ENCODE measurements around the gene GNB1L. TPM values are rescaled to one million over a fixed set of nuclear protein-coding genes. Genes with fewer than 3 reads are reported as not detected.

GNB1L gene
- polyA plus RNA-seq, 3 donors from 2014 or later: 19.1 to 30.6 (median 20.3) TPM

GRCh38 chr22:19766511-19767426 lies 87.9 kb downstream of the GNB1L start:
- peak overlapping the region; percentile 66 to 75 (median 70) for H3K4me3 Mint-ChIP-seq
- no peaks in the 10 kb centered on the region for H3K36me3 Mint-ChIP-seq
- H3K27ac Mint-ChIP-seq: no peak overlapping the region
- H3K27me3 Mint-ChIP-seq (ENCODE audit: low read depth in 3 of 3): peaks cover 4 to 24% (median 15%) of the 10 kb centered on the region in 3 donors
- no peaks in the 10 kb centered on the region for H3K9me3 Mint-ChIP-seq
- peak; percentile 49 to 53 (median 52) for DNase-seq
- H3K4me1 Mint-ChIP-seq: peaks cover 5 to 15% of the 10 kb centered on the region in 2 donors

DNA sequence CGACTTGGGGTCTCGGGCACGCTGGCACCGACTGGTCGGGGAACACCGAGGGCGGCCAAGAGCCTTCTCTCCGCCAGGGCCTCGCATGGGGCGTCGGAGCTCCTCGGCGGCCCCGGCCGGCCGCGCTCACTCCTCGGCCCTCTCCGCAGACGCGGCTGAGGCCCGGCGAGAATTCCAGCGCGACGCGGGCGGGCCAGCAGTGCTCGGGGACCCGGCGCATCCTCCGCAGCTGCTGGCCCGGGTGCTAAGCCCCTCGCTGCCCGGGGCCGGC lies 88.5 kb downstream of the GNB1L start:
- peaks cover 5 to 18% of the 10 kb centered on the region in 2 donors for H3K4me1 Mint-ChIP-seq
- no peak overlapping the region for H3K4me3 Mint-ChIP-seq
- no peaks in the 10 kb centered on the region for H3K9me3 Mint-ChIP-seq
- H3K36me3 Mint-ChIP-seq: no peaks in the 10 kb centered on the region
- no peak overlapping the region for H3K27ac Mint-ChIP-seq
- peaks cover 7 to 25% (median 16%) of the 10 kb centered on the region in 3 donors for H3K27me3 Mint-ChIP-seq (ENCODE audit: low read depth in 3 of 3)
- DNase-seq: no peak

GRCh38 chr22:19765477-19766239 lies 89.0 kb downstream of the GNB1L start:
- Mint-ChIP-seq H3K36me3 (no peaks in the 10 kb centered on the region), H3K27me3 (ENCODE audit: low read depth in 3 of 3) (peaks cover 7 to 25% (median 16%) of the 10 kb centered on the region in 3 donors), H3K4me1 (peaks cover 5 to 18% of the 10 kb centered on the region in 2 donors), H3K4me3 (peak overlapping the region; percentile 65 to 84 (median 77)), H3K9me3 (no peaks in the 10 kb centered on the region), H3K27ac (no peak overlapping the region)
- peak; percentile 17 to 24 (median 19) for DNase-seq

DNA sequence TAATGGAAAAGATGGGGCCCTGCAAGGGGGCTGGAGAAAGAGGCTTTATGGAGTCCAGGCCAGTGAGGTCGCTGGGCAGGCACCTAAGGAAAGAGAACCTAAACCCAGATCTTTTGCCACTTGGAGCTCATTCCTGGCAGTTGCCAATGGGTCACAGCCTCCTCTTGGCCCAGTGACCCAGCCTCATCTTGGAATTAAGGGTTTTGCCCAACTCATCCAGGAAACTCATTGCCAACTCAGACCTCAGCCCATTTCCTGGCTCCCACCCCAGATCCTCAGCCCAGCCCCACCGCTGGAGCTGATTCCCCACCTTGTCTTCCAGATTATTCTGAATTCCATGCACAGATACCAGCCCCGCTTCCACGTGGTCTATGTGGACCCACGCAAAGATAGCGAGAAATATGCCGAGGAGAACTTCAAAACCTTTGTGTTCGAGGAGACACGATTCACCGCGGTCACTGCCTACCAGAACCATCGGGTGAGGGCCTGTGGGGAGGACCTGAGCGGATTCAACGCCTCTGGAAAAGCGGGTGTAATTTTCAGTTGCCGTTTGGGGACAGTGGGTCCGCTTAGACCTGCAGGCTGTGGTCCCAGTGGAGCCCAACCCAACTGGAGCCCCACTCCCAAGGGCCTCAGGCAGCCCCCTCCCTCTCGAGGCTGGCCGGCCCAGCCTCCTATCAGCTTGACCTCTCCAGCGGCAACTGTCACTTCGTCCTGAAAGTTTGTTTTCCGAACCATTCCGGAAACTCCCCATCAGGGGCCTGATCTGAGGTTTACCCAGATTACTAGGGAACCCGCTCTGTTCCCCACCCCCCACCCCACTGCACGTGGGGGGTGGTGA lies 89.8 kb downstream of the GNB1L start:
- peak overlapping the region in 1 of 6 donors; percentile 7 for H3K27ac Mint-ChIP-seq
- H3K4me1 Mint-ChIP-seq: peaks cover 12 to 22% of the 10 kb centered on the region in 2 donors
- DNase-seq: no peak
- H3K4me3 Mint-ChIP-seq: peak overlapping the region; percentile 61 to 84 (median 69)
- peaks cover 0 to 2% (median 0%) of the 10 kb centered on the region in 6 donors for H3K9me3 Mint-ChIP-seq
- peaks cover 11 to 29% (median 18%) of the 10 kb centered on the region in 3 donors for H3K27me3 Mint-ChIP-seq (ENCODE audit: low read depth in 3 of 3)
- H3K36me3 Mint-ChIP-seq: peaks cover 0 to 6% (median 5%) of the 10 kb centered on the region in 3 donors

- Mint-ChIP-seq H3K4me1 (peaks cover 15 to 24% of the 10 kb centered on the region in 2 donors), H3K4me3 (peak overlapping the region in 2 of 5 donors; percentile 8 to 61), H3K27me3 (ENCODE audit: low read depth in 3 of 3) (peaks cover 15 to 29% (median 23%) of the 10 kb centered on the region in 3 donors), H3K9me3 (peaks cover 0 to 2% (median 0%) of the 10 kb centered on the region in 6 donors), H3K36me3 (peaks cover 0 to 7% (median 5%) of the 10 kb centered on the region in 3 donors), H3K27ac (no peak overlapping the region)
- no peak for DNase-seq
Measured at GRCh38 chr22:19764299-19764593, 90.4 kb downstream of the GNB1L start.

GRCh38 chr22:19763458-19764298 lies 91.0 kb downstream of the GNB1L start:
- Mint-ChIP-seq H3K27ac (no peak overlapping the region), H3K36me3 (peaks cover 0 to 7% (median 5%) of the 10 kb centered on the region in 3 donors), H3K4me1 (peaks cover 15 to 22% of the 10 kb centered on the region in 2 donors), H3K27me3 (ENCODE audit: low read depth in 3 of 3) (peaks cover 15 to 27% (median 23%) of the 10 kb centered on the region in 3 donors), H3K4me3 (peak overlapping the region in 1 of 5 donors; percentile 8), H3K9me3 (peaks cover 0 to 2% (median 0%) of the 10 kb centered on the region in 6 donors)
- no peak for DNase-seq

DNA sequence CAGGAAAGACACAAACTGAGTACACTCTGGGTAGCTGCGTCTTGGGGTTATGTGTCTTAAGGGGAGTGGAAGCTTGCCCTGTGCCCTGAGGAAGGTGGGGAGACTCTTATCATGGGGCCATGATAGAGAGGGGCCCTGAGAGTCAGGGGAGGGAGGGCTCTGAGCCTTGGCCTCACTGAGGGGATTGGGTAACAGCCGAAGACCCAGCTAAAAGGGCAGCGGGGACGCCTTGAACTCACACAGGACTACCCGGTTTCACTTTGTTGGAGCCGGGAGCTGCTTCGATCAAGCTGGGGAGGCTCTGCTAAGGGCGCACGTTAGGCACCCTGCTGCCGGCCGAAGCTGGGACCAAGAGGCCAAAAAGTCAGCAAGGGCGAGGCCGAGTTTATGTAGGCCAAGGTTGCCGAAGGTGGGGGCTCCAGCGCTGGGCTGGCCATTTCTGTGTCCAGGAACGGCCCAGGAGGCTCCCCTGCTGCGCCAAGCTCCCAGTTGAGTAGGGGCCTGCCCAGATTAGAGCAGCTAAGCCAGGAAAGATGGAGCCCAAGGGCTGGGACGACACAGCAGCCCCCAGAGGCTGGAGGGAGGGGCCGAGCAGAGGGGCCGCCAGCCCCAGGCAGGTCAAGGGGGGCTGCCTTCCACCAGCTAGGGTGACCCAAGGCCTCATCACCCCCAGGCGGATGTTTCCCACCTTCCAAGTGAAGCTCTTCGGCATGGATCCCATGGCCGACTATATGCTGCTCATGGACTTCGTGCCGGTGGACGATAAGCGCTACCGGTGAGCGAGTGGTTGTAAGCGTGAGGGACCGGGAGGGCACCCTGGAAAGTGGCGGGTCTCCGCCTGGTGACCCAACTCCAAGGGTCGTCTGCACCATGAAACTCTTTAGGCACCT lies 91.9 kb downstream of the GNB1L start:
- Mint-ChIP-seq H3K27me3 (ENCODE audit: low read depth in 3 of 3) (peaks cover 18 to 25% (median 21%) of the 10 kb centered on the region in 3 donors), H3K4me3 (peak overlapping the region in 1 of 5 donors; percentile 25), H3K9me3 (peaks cover 0 to 2% (median 0%) of the 10 kb centered on the region in 6 donors), H3K4me1 (peaks cover 16 to 22% of the 10 kb centered on the region in 2 donors), H3K36me3 (peaks cover 0 to 7% (median 5%) of the 10 kb centered on the region in 3 donors), H3K27ac (no peak overlapping the region)
- no peak for DNase-seq

- Mint-ChIP-seq H3K9me3 (peaks cover 0 to 2% (median 0%) of the 10 kb centered on the region in 6 donors), H3K27me3 (ENCODE audit: low read depth in 3 of 3) (peaks cover 21 to 24% (median 23%) of the 10 kb centered on the region in 3 donors), H3K4me1 (peaks cover 22 to 23% of the 10 kb centered on the region in 2 donors), H3K27ac (no peak overlapping the region), H3K4me3 (peak overlapping the region; percentile 45 to 70 (median 65)), H3K36me3 (peaks cover 0 to 7% (median 5%) of the 10 kb centered on the region in 3 donors)
- no peak for DNase-seq
Measured at GRCh38 chr22:19761725-19762567, 92.7 kb downstream of the GNB1L start.

- peak overlapping the region; percentile 45 to 70 (median 65) for H3K4me3 Mint-ChIP-seq
- H3K27ac Mint-ChIP-seq: no peak overlapping the region
Measured at GRCh38 chr22:19760951-19761724, 93.5 kb downstream of the GNB1L start.

DNA sequence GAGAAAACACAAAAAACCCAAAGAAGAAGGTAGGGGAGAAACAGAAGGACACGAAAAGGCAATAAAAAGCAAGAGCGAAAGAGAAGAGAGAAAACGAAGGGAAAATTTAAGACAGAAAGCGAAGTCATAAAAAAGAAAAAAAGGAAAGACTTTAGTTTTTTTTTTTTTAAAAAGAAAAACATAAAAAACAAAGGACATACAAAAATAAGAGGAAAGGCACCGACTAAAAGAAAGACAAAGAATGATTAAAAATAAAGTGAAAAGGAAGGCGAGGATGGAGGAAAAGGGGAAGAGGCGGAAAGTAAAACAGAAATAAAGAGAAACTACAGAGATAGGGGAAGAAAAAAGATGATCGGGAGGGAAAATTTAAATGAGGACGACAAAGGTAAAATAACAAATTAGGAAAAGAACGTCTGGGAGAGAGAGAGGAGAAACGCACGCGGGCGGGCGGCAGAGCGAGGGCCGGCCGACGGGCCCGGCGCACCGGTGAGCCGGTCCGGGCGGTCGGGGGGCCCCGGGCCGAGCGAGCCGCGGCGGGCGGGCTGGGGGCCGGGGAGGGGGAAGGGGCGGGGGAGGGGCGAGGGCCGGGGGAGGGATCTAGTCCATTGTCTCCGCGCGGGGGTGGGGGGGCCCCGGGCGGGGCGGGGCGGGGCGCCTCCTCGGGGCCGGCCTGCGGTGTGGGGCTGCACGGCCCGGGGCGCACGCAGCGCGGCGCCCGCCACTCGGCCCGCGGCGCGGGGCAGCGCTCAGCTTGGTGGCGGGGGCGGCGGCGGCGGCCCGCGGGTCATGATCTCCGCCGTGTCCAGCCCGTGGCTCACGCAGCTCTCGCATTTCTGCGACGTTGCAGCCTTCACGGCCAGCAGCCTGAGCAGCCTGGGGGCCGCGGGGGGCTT lies 94.4 kb downstream of the GNB1L start, which contains the start of gene TBX1:
Gene TBX1, plus strand, starts transcription at position 721 of the 893 bp plus-strand sequence. Its CDS starts 66 bp downstream, at position 787.
- Mint-ChIP-seq H3K4me3 (peak within 1 kb of the TSS; percentile 79 to 89 (median 82)), H3K4me1 (peaks cover 22 to 23% of the 10 kb centered on the region in 2 donors), H3K27me3 (ENCODE audit: low read depth in 3 of 3) (peaks cover 27 to 30% (median 29%) of the 10 kb centered on the region in 3 donors), H3K9me3 (peaks cover 0 to 2% (median 0%) of the 10 kb centered on the region in 6 donors), H3K27ac (peak within 1 kb of the TSS in 2 of 6 donors; percentile 30 to 58), H3K36me3 (peaks cover 0 to 7% (median 5%) of the 10 kb centered on the region in 3 donors)
- DNase-seq: no peak

More at GRCh38 chr22:19760951-19761724, 93.5 kb downstream of the GNB1L start:
- H3K4me1 Mint-ChIP-seq: peaks cover 23 to 24% of the 10 kb centered on the region in 2 donors
- H3K27me3 Mint-ChIP-seq (ENCODE audit: low read depth in 3 of 3): peaks cover 23 to 24% (median 24%) of the 10 kb centered on the region in 3 donors
- peaks cover 0 to 7% (median 5%) of the 10 kb centered on the region in 3 donors for H3K36me3 Mint-ChIP-seq
- peaks cover 0 to 2% (median 0%) of the 10 kb centered on the region in 6 donors for H3K9me3 Mint-ChIP-seq
- no peak for DNase-seq

Measured in immature natural killer cell (primary cell).